Skin of body (tissue), 2 donors: Measurements from ENCODE around the gene C4orf17. TPM values are rescaled to one million over a fixed set of nuclear protein-coding genes. Genes with fewer than 3 reads are reported as not detected.

Source experiments
- DNase-seq: peaks from one replicate; lab custom pipeline; 2025; lab: John Stamatoyannopoulos, UW
- total RNA-seq: library from RNA; depleted of rRNA; stranded (reverse); fragments of >200 nt; gene quantifications from one replicate; pipeline ENCODE4 v1.2.3, GENCODE V29; 2014

C4orf17 gene
- total RNA-seq, 1 donor from 2014 or later, result not detected

DNA sequence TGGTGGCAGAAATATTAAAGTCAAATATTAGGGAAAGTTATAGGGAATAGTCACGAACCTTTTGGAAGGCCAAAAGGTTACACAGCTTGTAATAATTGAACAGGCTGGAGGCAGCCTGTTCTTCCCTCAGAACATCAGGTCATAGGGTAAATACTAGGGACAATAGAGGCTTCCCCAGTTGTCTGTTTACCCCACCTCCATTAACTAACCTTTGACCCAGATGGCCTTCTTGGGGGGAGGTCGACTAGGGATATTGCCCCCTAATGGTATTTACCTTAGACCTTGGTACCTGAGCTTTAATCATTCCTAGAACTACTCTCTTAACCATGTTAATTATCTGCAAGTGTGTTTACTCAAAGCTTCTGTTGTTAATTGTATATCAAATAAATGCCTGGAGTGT lies 26.0 kb downstream of the C4orf17 start:
- no peak for DNase-seq

DNA sequence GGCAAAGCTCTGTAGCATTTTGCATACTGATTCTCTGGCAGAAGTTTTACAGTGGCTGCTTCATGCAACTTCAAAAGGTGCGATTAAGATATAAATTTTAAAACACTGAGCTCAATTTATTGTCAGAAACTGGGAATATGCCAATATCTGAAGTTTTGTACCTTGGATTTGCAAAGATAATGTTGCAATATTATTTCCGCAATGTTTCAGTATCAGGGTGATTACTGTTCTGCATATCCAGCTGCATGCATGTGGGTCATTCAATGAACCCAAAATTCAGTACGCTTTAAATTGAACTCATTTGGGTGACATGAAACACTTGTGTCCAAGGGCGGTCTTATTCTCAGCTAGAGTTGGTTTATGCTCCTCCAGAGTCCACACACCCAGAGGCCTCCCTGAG lies 26.9 kb downstream of the C4orf17 start:
- no peak for DNase-seq

DNA sequence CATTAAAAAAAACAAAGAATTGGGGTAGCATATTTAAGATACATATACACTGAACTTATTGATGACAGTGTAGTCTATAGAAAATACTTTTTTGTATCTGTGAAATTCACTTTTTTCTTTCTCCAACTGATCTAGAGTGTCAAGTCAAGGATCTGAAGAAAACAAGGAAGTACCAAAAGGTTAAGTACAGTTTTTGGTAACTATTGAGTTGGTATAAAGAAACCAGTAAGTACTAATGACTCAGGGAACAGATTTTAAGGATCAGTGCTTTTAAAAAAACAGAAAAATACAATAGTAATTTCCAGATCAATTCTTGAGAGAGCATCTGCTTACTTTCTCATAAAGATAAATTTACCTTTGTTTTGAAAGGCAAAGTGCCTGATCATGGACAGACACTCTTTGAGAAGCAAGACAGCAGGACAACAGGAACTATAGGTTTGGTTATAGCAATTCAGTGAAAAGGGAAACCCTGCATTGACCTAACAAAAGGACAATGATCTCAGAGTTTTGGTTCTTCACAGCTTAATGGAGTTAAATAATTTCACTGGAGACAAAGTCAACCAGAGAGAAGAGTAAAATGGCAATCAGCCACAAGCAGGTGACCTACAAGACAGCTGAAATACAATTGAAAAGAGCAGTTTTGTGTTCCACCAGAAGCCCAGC lies 29.6 kb downstream of the C4orf17 start:
- DNase-seq, result no peak

DNA sequence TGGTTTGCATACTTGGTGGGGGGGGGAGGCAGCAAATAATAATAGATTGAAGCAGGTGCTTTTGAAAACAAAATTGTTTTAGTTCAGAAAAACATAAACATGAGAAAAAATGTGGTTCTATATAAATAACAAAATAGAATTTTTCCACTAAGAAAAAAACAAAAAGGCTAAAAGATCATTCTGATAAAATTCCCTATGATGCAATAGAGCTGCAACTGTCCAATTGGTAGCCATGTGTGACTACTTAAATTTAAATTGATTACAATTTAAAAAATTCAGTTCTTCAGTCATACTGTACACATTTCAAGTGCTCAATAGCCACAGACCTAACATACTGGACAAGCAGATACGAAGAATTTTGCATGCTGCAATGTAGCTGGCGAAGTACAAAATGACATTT lies 42.1 kb downstream of the C4orf17 start:
- DNase-seq, result no peak

DNA sequence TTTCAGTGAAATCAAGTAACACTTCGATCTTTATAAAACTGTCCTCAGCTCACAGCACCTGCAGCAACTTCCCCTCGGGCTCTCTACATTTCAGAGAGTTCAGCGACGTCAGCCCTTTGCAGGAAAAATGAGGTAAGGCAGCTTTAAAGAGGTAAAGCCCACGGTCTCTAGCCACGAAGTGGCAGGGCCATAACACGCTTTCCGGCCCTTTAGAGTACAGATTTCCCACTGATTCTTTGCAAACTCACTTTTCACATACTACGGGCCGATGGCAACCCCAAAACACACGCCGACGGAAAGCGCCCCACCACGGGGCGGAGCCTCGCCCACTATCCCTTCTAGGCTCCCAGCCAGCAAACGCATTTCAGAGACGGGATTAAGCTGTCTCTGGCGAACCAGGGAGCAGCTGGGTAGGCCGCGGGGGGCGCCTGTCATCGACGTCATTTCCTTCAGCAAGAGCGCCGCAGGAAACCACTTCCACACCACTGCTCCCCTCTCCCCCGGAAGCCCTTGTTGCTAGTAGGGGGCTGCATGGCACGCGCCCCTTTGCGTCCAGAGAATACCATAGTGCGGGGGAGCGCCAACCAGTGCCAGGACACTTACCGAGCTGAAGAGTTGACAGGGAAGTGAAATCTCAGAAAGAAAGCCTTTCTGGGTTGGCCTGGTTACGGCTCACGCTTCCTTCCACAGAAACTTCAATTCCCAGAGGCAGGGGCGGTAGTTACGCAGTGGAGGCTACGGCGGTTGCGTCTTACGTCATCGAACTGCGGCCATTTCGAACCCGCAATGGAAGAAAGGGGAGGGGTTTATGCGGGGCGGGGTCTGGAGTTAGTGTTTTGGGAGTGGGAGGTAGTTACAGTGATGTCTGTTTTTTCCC lies 52.7 kb downstream of the C4orf17 start, which contains the start of gene TRMT10A:
Gene TRMT10A (minus strand): TSS at position 730 of the 877 bp plus-strand sequence. CDS start 4,701 bp downstream, outside the sequence.
- peak; percentile 99 for DNase-seq

DNA sequence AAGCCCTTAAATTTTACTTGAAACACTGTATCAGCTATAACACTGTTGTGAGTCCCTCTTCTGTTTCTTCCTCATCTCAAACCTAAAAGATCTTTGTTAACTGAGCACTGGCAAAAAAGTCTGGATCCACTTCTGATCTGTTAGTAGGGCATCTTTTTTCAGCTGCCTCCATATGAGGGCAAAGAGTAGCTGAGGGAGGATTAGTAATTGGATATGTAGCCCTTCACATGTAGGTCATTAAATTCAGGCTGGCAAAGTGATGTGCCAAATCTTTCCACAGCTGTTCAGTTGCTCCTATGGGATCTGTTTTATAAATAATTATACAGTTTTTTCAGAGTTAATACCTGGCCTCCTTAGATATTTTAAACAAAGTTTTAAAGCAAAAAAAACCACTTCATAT lies 54.1 kb downstream of the C4orf17 start:
- peak; percentile 5 for DNase-seq

DNA sequence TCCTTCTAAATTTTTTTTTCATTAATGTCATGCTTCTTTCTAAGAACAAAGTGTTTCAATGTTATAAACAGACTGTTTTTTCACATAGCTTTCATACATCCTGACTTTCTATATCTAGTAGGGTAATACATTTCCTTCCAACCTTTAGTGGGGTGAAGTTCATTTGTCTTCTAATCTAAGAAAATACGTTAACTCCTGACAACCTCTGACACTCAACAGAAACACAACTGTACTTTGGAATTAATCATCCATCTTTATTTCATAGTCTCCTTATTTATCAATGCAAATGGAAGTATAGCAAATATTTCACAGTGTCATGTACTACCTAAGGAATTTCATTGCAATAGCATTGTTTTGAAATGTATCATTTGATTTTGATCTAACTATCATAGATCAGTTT lies 61.1 kb downstream of the C4orf17 start:
- DNase-seq, result no peak

DNA sequence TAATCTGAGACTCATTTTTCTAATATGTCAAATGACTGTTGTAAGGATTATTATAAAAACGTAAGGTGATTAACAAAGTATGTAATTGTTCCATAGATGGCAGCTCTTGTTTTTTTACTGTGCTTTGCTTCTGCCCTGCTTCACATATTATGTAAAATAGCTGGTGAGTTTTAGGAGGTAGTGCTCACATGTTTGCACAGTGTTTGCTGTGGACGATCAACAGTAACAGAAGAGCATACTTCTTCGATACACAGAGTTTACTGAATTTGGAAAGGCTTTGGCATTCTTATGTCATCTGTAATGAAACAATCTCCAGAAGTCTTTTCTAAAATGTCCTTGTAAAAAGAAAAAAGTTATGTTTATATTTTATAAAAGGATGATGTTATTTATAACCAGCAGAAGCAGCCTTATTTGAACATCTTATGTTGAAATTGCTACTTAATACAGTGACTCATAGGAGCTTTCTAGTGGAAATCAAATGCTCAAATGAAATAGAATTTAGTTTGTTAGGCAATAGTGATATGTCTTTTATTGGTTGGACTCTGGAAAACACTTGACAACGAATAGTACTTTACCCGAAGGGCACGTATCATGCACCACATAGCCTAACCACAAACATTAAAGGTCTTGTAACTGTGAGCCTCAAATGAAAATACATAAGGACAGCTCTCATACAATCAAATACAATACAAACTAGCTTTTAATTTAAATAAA lies 61.9 kb downstream of the C4orf17 start:
- no peak for DNase-seq

DNA sequence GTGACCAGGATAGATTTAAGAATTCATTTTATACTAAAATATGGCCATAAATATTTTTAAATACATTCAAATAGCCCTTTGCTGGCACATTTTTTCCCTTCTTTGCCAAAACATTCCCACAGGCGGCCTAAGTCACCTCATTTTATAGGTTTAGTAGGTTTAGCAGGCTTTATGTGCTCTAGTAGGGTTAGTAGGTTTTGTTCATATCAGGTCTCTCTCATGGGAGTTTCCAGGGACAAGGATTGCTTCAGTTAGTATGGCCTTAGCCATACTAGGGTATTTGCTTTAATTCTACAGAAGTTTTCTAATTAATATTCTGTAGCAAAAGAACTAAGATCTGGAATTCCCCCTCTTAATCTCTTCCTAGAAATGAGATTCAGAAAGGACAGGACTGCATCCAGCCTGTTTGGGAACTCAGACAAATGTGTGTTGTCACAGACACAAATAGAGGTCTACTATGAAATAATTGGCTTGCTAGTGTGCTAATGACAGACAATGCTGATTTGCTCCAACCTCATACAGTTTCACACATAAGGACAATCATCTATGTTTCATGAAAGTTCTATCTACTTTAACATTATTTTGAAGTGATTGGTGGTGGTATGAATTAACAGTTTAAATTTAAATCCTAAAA lies 63.0 kb downstream of the C4orf17 start:
- no peak for DNase-seq

DNA sequence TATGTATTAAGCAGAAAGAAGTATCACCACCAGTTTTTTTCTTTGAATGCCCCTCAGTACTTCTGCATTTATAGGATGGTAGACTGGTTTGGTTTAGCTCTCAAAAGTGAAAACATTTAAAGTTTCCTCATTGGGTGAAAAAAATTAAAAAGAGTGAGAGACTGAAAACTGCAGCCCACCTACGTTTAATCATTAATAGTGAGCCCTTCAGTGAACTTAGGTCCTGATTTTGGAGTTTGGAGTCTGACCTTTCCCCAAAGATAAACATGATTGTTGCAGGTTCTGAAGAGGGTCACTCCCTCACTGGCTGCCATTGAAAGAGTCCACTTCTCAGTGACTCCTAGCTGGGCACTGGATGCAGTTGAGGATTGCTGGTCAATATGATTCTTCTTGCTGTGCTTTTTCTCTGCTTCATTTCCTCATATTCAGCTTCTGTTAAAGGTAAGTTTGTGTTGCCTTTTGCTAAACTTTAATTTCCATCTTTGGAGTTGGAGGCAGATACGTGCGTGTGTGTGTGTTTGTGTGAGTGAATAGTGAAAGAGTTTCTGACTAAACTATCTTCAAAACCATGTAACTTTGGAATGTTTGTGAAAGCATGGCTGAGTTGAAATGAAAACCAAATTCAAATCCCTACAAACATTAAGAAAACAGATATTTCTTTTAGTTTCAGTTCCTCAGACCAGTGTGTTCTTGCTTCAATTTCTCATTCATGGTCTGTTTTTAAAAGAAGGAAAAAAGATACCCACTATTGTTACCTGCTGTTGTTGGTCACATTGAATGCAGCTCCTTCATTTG lies 63.9 kb downstream of the C4orf17 start, which contains the start of gene MTTP:
Gene MTTP (plus strand): TSS at position 295 of the 795 bp plus-strand sequence. CDS start 86 bp downstream, at position 381.
- no peak for DNase-seq

DNA sequence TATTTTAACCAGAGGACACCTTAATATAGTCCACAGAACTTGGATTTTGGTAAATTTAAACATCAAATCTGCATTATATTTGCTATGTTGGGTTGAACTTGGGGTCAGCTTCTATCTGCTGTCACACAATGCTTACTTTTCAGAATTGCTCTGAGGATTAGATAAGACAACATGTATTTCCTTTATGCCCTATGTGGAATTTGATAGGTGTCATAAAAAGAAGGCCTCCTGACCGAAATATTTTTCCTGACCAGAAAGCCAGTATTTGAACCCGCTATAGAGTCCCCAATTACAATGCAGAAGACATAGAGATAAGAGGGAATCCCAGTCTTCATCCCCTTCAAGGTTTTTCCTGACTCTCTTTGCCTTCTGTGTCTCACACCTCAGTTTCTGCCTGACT lies 67.9 kb downstream of the C4orf17 start:
- DNase-seq, result no peak

DNA sequence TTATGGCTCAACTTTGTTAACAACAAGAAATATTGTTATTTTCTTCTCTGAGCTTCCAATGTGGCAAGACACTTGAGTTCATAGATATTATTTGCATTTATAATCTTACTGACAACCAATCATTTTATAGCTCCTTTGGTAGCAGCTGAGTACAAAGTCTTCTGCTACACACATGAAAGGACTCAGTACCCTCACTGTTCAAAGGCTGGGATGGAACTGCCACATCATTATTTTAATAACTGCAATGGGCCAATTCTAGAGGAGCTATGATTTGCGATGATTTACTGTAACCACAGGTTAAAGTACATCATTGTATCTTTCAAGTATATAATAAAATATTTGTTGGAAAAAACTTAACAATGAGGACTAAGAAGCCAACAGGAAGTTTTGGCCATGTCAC lies 74.7 kb downstream of the C4orf17 start:
- no peak for DNase-seq

DNA sequence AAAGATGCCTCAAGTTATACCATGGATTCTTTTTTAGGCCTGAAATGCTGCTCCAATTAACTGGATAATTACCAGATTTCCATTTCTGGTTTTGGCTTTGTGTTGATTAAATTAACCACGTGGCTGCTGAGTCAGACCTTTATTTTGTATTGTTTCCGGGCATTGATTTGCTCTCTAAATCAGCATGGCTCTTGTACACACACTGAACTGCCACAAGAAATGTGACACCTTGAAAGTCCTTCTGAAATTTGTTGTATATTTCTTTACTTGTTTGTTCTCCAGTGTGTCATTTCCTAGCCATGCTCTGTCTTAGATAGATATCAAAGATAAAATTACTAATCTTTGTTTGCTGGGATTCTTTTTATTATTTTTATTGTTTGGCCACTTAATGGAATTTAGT lies 75.5 kb downstream of the C4orf17 start:
- no peak for DNase-seq

DNA sequence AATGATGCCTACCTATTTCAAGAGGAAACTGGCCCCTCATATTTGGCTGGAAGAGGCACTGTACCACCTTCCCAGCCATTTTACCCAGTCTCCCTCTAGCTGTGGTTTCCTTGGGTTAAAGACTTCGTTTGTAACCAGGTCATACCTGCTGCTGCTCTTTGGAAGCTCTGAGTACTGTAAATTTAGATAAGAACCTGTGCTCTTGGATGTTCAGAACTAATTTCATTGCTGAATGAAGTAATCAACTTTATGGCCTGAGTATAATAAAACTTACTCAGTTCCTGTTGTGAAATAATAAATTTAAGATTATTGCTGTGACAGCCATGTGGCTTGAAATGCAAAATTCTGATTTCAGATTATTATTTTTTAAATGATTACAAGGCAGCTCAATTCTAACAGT lies 76.0 kb downstream of the C4orf17 start:
- no peak for DNase-seq

DNA sequence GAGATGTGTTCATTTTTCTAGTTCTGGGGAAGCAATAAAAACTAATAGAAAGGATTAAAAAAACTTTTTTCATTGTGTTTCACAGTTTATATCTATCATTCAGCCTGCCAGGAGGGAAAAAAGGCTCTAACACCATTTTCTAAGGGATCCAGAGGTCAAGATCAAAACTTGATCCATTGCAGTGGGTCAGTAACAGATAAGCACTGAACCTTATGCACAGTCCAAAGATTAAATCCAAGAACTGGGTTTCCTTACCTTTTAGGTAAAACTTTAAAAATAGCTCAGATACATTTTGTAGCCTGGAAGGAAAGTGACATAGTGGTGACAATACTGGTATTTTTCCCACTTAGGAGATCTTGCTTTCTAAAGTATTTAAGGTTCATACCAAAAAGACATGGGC lies 76.5 kb downstream of the C4orf17 start:
- no peak for DNase-seq

DNA sequence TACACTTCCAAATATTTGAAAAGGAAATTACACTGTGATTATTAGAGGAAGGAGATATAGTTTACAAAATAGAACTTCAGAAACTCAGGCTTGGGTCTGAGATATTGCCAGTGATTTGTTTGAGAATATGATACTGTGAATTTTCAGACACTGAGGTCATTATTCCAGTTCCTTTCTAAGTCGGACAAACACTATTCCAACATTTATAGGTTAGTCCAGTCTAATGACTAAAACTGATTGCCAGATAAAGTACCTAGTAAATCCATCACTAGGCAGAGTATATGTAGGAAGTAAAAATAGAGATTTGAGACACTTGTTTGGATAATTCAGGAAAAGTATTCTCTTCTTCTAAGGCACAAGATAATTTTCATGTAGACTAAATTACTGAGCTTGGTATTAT lies 77.0 kb downstream of the C4orf17 start:
- DNase-seq, result no peak

DNA sequence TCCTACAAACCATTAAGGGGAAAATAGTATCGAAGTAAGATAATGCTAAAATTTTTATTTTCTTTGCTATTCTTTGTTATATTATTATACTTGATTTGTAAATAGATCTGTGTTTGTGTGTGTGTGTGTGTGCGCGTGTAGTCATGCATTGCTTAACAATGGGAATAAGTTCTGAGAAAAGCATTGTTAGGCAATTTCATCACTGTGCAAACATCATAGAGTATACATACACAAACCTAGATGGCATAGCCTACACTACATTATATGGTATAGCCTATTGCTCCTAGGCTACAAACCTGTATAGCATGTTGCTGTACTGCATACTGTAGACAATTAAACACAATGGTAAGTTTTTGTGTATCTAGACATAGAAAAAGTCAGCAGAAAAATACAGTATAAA lies 80.9 kb downstream of the C4orf17 start:
- DNase-seq, result no peak
